Stimulated activated CD8-positive, alpha-beta memory T cell treated with anti-CD3 and anti-CD28 coated beads, Interleukin-12 subunit alpha, Interleukin-12 subunit beta, amount 100 ng/mL, for 4 hours (primary cell): ENCODE data around the gene DIP2C.
"Not testable (repeated sequence)": the region's sequence is repeated elsewhere in the genome, so short reads cannot be mapped to it uniquely, and the experiment has no call there.

Experiments
- DNase-seq: peaks from one replicate; pipeline ENCODE4 v3.0.0-alpha.2; 2020; ENCODE audit warnings: low read depth

The DIP2C gene

GRCh38 chr10:479706-480497 is 209.6 kb downstream of the DIP2C start:
- not testable (repeated sequence) for DNase-seq

- DNase-seq = no peak
These were observed 210.8 kb downstream of the DIP2C start for GRCh38 chr10:478471-479245.

- DNase-seq = no peak
These were observed 211.8 kb downstream of the DIP2C start for GRCh38 chr10:477620-478019.

GRCh38 chr10:476455-476780 is 213.1 kb downstream of the DIP2C start:
- DNase-seq = no peak

- no peak for DNase-seq
These were observed 213.6 kb downstream of the DIP2C start for GRCh38 chr10:475709-476454.

GRCh38 chr10:474946-475345 is 214.5 kb downstream of the DIP2C start:
- no peak for DNase-seq

GRCh38 chr10:474406-474805 is 215.1 kb downstream of the DIP2C start:
- no peak for DNase-seq

- DNase-seq = no peak
These were observed 217.1 kb downstream of the DIP2C start for GRCh38 chr10:472241-472910.

- DNase-seq = no peak
These were observed 219.0 kb downstream of the DIP2C start for GRCh38 chr10:470339-471003.

GRCh38 chr10:469947-470338 is 219.5 kb downstream of the DIP2C start:
- DNase-seq = no peak

- DNase-seq = no peak
These were observed 229.7 kb downstream of the DIP2C start for GRCh38 chr10:459743-460142.

- DNase-seq = no peak
These were observed 231.0 kb downstream of the DIP2C start for GRCh38 chr10:458421-458851.

GRCh38 chr10:456486-456885 is 233.0 kb downstream of the DIP2C start:
- DNase-seq = no peak

GRCh38 chr10:454860-455259 is 234.6 kb downstream of the DIP2C start:
- DNase-seq = no peak

GRCh38 chr10:453647-454046 is 235.8 kb downstream of the DIP2C start:
- DNase-seq = no peak

- no peak for DNase-seq
These were observed 236.7 kb downstream of the DIP2C start for GRCh38 chr10:452512-453426.

- DNase-seq = no peak
These were observed 237.6 kb downstream of the DIP2C start for GRCh38 chr10:451856-452255.

GRCh38 chr10:451021-451471 is 238.4 kb downstream of the DIP2C start:
- DNase-seq = peak; percentile 32

- no peak for DNase-seq
These were observed 239.0 kb downstream of the DIP2C start for GRCh38 chr10:450463-450862.

GRCh38 chr10:449331-449730 is 240.1 kb downstream of the DIP2C start:
- not testable (repeated sequence) for DNase-seq
